Endothelial cell of umbilical vein (primary cell): ENCODE measurements around the gene TADA2A. TPM values are rescaled to one million over a fixed set of nuclear protein-coding genes. Genes with fewer than 3 reads are reported as not detected.

Experiments
- BruUV-seq: library from RNA; stranded (reverse); fragments of 400-500 nt; replicated peaks from 2 replicates; lab custom pipeline; 2021; lab: Mats Ljungman, UMichigan
- CTCF ChIA-PET: fragments of 300-600, 350-600 bp; sonication (Branson Sonifier 250); formaldehyde crosslinking; loops from one replicate; lab custom pipeline; 2021; ENCODE audit warnings: antibody characterized with exemption, inconsistent platforms; lab: Charles Lee
- POLR2A ChIA-PET: fragments of 300-600, 350-600 bp; sonication (Branson Sonifier 250); formaldehyde crosslinking; loops from one replicate; lab custom pipeline; 2021; ENCODE audit warnings: antibody characterized with exemption, inconsistent platforms; lab: Charles Lee
- DNase-seq: peaks from one replicate; pipeline ENCODE4 v3.0.0-alpha.2; 2011; ENCODE audit warnings: low read depth, low spot score
- FAIRE-seq: peaks from 2 replicates; lab custom pipeline; 2011; peaks lifted over from hg19 to GRCh38; lab: Jason Lieb, UNC
- H2AFZ ChIP-seq: 2 replicates; pipeline ENCODE4 v1.6.0; 2012; ENCODE audit warnings: low read depth, low read length, control low read depth, inconsistent platforms
- H3K27ac ChIP-seq: 2 replicates; pipeline ENCODE4 v1.5.1; 2011; ENCODE audit warnings: low read depth, mild to moderate bottlenecking, control low read depth, low read length, moderate library complexity; ENCODE audit not compliant: insufficient read depth
- H3K27me3 ChIP-seq, 2 experiments: 2 replicates each; pipeline versions ENCODE4 v1.6.0 to v1.6.1; 2011; ENCODE audit warnings: low read length in 2 of 2, mixed read lengths in 1 of 2; ENCODE audit not compliant: control insufficient read depth in 2 of 2, insufficient read depth in 2 of 2
- H3K36me3 ChIP-seq, 2 experiments: 2 replicates in 1 of 2; 3 replicates in 1 of 2; pipeline ENCODE4 v1.5.1; 2011; ENCODE audit warnings: low read length in 2 of 2, mild to moderate bottlenecking in 1 of 2, moderate library complexity in 1 of 2; ENCODE audit not compliant: control insufficient read depth in 2 of 2, insufficient read depth in 2 of 2; ENCODE audit errors: extremely low read depth in 1 of 2
- H3K4me1 ChIP-seq: 3 replicates; pipeline ENCODE4 v1.5.1; 2011; ENCODE audit warnings: mild to moderate bottlenecking, low read length; ENCODE audit not compliant: control insufficient read depth, insufficient read depth; ENCODE audit errors: extremely low read depth
- H3K4me2 ChIP-seq: 2 replicates; pipeline ENCODE4 v1.6.1; 2011; ENCODE audit warnings: low read length, control low read depth, mixed read lengths; ENCODE audit not compliant: insufficient read depth
- H3K4me3 ChIP-seq, 3 experiments: fragments of 200-600 bp in 1 of 3; sonication (generic), shearing (Covaris generic) in 1 of 3; replicated peaks in 1 of 3; 2 replicates each; pipeline ENCODE4 v1.5.1; 2011 to 2016; ENCODE audit warnings: control low read depth in 3 of 3, low read length in 3 of 3, mild to moderate bottlenecking in 2 of 3, inconsistent platforms in 1 of 3, low read depth in 1 of 3, moderate library complexity in 1 of 3; ENCODE audit not compliant: insufficient read depth in 1 of 3
- H3K79me2 ChIP-seq: 2 replicates; pipeline ENCODE4 v1.6.0; 2012; ENCODE audit warnings: low read length, inconsistent platforms; ENCODE audit not compliant: control insufficient read depth, insufficient read depth
- H3K9ac ChIP-seq: replicated peaks from 2 replicates; pipeline ENCODE3; 2011; ENCODE audit warnings: low read length, control low read depth; ENCODE audit not compliant: insufficient read depth; ENCODE audit errors: extremely low read depth
- H3K9me1 ChIP-seq: replicated peaks from 3 replicates; pipeline ENCODE4 v1.6.0; 2011; ENCODE audit warnings: mild to moderate bottlenecking, low read length; ENCODE audit not compliant: control insufficient read depth, insufficient read depth; ENCODE audit errors: extremely low read depth
- H3K9me3 ChIP-seq: replicated peaks from 2 replicates; pipeline ENCODE4 v1.5.1; 2012; ENCODE audit warnings: low read length, inconsistent platforms; ENCODE audit not compliant: control insufficient read depth, insufficient read depth
- H4K20me1 ChIP-seq: replicated peaks from 2 replicates; pipeline ENCODE3; 2011; ENCODE audit warnings: mild to moderate bottlenecking, low read length; ENCODE audit not compliant: control insufficient read depth, insufficient read depth; ENCODE audit errors: extremely low read depth
- EZH2 ChIP-seq: IDR thresholded peaks from 2 replicates; pipeline ENCODE4 v1.6.1; 2012; ENCODE audit warnings: borderline replicate concordance, low read depth, mild to moderate bottlenecking, moderate library complexity, low read length, inconsistent platforms; ENCODE audit not compliant: severe bottlenecking
- FOS ChIP-seq: IDR thresholded peaks from 2 replicates; pipeline ENCODE4 v1.6.1; 2011; ENCODE audit warnings: mild to moderate bottlenecking, low read length, moderate library complexity, borderline replicate concordance; ENCODE audit not compliant: insufficient read depth
- GATA2 ChIP-seq: IDR thresholded peaks from 2 replicates; pipeline ENCODE4 v1.7.0; 2011; ENCODE audit warnings: low read depth, mild to moderate bottlenecking, moderate library complexity, mixed read lengths, low read length; ENCODE audit not compliant: insufficient read length, insufficient read depth
- JUN ChIP-seq: IDR thresholded peaks from 2 replicates; pipeline ENCODE4 v1.6.1; 2011; ENCODE audit warnings: borderline replicate concordance, low read depth; ENCODE audit not compliant: insufficient read length, insufficient read depth
- MYC ChIP-seq: IDR thresholded peaks from one replicate; pipeline ENCODE4 v1.6.1; 2011; ENCODE audit warnings: mild to moderate bottlenecking, low read depth, low read length
- POLR2A ChIP-seq: IDR thresholded peaks from 2 replicates; pipeline ENCODE4 v1.6.1; 2012; ENCODE audit warnings: low read depth, mild to moderate bottlenecking, control low read depth, low read length
- POLR2AphosphoS5 ChIP-seq: IDR thresholded peaks from 2 replicates; pipeline ENCODE4 v1.6.1; 2012; ENCODE audit warnings: low read depth, mild to moderate bottlenecking, control low read depth, low read length, moderate library complexity; ENCODE audit not compliant: insufficient read depth
- dilution Hi-C: fragments of 300-500 bp; cut with MboI; formaldehyde crosslinking; loops from one replicate; pipeline ENCODE4 v1.15.0; 2019; ENCODE audit warnings: low sequenced_read_pairs; ENCODE audit not compliant: extremely low pct_ligation_motif_present
- intact Hi-C: fragments of 100-400 bp; cut with micrococcal nuclease; formaldehyde crosslinking; loops from one replicate; pipeline ENCODE4 v1.10.0; 2022
- polyA plus RNA-seq, 4 experiments: library from polyadenylated mRNA; depleted of rRNA in 3 of 4; stranded (reverse) in 3 of 4; unstranded in 1 of 4; fragments of >200 nt; gene quantifications; 2 replicates each; pipeline versions ENCODE4 v1.2.1 to v1.2.3, GENCODE V29; 2011 to 2012; ENCODE audit warnings: missing spikeins in 1 of 4
- total RNA-seq: library from RNA; stranded (reverse); gene quantifications from 2 replicates; pipeline ENCODE4 v1.2.3, GENCODE V29; 2021
- TF ChIP-seq, protein P1 (sequence below): IDR thresholded peaks from 2 replicates; pipeline ENCODE4 v1.6.1; 2011; ENCODE audit not compliant: insufficient read depth, insufficient read length
- TF ChIP-seq, protein P2 (sequence below), 2 donors: IDR thresholded peaks; 1 replicate in 1 of 2; 2 replicates in 1 of 2; pipeline ENCODE4 v1.5.1; 2011; ENCODE audit warnings: low read length in 2 of 2, mild to moderate bottlenecking in 2 of 2, moderate library complexity in 2 of 2, control low read depth in 1 of 2, inconsistent platforms in 1 of 2, low read depth in 1 of 2; ENCODE audit not compliant: insufficient read depth in 1 of 2; ENCODE audit errors: extremely low read depth in 1 of 2

TADA2A gene
- total and polyA plus RNA-seq, 2 donors (not counting 3 experiments of a cell fraction or from before 2014, with no cell fraction given) = 9.9 to 22.4 TPM

DNA sequence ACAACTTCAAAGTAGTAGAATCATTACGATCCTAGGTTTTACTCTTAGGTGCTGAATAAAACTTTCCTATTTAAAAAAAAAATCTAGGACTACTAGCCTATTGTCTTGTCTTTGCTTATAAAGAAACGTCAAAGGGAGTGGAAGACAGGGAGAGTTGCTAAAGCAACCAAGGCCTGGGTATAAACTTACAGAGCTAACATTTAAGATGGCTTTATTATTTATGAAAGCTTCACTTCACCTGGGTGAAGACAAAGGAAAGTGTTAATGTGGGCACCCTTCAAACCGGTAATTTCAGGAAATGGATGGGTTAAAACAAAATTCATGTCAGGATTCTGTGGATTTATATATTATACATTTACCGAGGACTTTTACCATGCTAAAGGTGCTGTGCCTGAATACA, 85.5 kb downstream of the TADA2A start:
- H3K4me1 ChIP-seq = peaks cover 34% of the 10 kb centered on the region
- FAIRE-seq (no peak), DNase-seq (peak; percentile 8)
- no TSS peak for BruUV-seq
- no peak for TF ChIP-seq GATA2
- no peak for TF ChIP-seq POLR2A
- TF ChIP-seq EZH2 = no peak
- no peak for TF ChIP-seq FOS
- TF ChIP-seq, protein P1, sequence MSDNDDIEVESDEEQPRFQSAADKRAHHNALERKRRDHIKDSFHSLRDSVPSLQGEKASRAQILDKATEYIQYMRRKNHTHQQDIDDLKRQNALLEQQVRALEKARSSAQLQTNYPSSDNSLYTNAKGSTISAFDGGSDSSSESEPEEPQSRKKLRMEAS = no peak
- TF ChIP-seq POLR2AphosphoS5 = no peak
- no peak for TF ChIP-seq JUN
- TF ChIP-seq MYC = no peak
- TF ChIP-seq, protein P2, sequence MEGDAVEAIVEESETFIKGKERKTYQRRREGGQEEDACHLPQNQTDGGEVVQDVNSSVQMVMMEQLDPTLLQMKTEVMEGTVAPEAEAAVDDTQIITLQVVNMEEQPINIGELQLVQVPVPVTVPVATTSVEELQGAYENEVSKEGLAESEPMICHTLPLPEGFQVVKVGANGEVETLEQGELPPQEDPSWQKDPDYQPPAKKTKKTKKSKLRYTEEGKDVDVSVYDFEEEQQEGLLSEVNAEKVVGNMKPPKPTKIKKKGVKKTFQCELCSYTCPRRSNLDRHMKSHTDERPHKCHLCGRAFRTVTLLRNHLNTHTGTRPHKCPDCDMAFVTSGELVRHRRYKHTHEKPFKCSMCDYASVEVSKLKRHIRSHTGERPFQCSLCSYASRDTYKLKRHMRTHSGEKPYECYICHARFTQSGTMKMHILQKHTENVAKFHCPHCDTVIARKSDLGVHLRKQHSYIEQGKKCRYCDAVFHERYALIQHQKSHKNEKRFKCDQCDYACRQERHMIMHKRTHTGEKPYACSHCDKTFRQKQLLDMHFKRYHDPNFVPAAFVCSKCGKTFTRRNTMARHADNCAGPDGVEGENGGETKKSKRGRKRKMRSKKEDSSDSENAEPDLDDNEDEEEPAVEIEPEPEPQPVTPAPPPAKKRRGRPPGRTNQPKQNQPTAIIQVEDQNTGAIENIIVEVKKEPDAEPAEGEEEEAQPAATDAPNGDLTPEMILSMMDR (IDR thresholded peaks at IDR 0.05; ENCODE audit: extremely low read depth in 1 of 2, insufficient read depth in 1 of 2, low read depth in 1 of 2, low read length in 2 of 2) = no peak
- intact Hi-C loops = no loop called here
- POLR2A ChIA-PET = no interaction called here
- H3K9ac ChIP-seq = peak overlapping the region; percentile 56
- peaks cover 62% of the 10 kb centered on the region for H3K79me2 ChIP-seq
- CTCF ChIA-PET = no interaction called here
- dilution Hi-C loops = no loop called here
- H2AFZ ChIP-seq = no peak overlapping the region
- H4K20me1 ChIP-seq = peaks cover 2% of the 10 kb centered on the region
- no peaks in the 10 kb centered on the region for H3K36me3 ChIP-seq
- H3K9me1 ChIP-seq = no peaks in the 10 kb centered on the region
- H3K4me2 ChIP-seq = peak overlapping the region; percentile 94
- peak overlapping the region; percentile 67 for H3K27ac ChIP-seq
- no peaks in the 10 kb centered on the region for H3K9me3 ChIP-seq
- H3K4me3 ChIP-seq = peak overlapping the region in 1 of 3 experiments; percentile 82
- H3K27me3 ChIP-seq = no peaks in the 10 kb centered on the region
